ENCODE data around the gene NKX2-3.

NKX2-3 gene

DNA sequence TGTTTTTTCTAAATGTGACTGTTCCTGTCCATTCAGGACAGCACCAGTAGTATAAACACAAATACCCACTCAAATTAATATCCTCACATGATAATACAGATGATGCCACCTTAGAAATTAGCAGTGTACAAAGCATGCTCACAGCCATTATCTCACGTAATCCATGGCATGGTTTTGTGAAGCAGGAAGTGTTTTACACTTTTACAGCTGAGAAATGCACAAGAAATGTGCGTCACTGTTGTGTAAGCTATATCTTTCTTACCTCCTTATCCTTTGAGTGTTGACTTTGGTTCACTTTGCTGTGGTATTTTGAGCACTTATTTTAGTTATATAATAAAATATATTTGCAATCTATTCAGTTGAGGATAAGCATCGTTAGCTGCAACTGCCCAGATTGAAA lies 31.6 kb downstream of the NKX2-3 start:
- Histone ChIP-seq H3K27ac (no peak overlapping the region), H3K4me3 (no peak overlapping the region)

DNA sequence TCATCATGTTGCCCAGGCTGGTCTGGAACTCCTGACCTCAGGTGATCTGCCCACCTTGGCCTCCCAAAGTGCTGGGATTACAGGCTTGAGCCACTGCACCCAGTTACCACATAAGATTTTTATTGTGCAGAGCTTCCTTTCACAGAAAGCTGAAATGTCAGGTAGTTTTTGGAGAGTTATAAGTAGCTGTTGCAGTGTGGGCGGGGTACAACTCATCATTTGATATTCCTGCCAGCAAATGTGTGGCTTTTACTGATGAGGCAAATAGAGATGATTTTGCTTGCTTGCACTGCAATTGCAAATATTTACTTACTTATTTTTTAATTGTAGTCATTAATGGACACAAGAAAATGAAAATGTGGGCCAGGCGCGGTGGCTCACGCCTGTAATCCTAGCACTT lies 32.4 kb downstream of the NKX2-3 start:
- Histone ChIP-seq H3K4me3 (no peak overlapping the region), H3K27ac (no peak overlapping the region)

DNA sequence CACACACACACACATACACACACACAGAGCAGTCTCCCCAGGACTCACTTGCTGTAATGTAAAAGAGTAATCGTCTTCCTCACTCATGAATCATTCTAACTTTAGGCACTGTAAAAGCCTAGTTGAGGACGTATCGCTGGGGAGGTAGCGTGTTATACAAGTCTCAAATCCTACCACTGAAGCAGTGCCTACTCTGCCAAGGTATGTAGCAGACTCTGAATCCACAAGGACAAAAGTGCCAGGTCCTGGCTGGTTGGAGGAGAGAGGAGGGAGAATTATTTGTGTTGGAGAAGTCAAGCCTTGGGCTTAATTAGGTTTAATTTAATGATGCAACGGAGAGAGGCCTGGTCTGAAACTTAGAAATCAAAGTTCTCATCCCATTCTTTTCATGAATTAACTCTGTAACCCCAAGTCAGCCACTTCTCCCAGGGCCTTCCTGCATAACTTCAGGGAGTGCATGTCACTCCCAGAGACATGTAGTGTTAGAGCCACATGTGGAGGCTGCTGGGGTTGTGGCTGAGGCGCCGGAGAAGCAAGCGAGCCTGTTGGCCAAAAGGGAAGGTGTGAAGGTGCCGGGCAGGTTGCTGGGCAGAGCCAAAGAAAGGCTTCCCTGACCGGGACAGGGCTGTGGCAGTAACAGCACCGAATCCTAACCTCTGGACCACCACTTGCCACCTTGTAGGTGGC lies 36.7 kb downstream of the NKX2-3 start:
- H3K4me3 ChIP-seq: no peak overlapping the region
- no peak overlapping the region for H3K27ac ChIP-seq

DNA sequence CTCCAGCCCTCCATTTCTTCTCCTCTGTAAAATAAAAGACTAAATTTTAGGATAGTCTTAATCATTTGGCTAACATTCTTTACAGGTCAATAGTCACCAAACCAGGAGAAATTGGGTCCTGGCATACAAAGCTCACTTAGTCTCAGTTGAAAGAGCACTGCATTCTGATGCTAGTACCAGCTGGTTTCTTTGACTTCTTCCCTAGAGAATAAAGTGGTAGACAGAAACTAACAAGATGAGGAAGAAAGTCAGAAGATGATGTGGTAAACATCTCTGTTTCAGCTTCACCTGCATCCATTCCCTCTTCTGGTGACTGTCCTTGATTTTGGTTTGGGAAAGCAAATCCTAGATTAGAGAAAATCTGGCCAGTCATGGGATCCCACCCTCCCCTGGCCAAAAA lies 37.2 kb downstream of the NKX2-3 start:
- H3K4me3 ChIP-seq: no peak overlapping the region

DNA sequence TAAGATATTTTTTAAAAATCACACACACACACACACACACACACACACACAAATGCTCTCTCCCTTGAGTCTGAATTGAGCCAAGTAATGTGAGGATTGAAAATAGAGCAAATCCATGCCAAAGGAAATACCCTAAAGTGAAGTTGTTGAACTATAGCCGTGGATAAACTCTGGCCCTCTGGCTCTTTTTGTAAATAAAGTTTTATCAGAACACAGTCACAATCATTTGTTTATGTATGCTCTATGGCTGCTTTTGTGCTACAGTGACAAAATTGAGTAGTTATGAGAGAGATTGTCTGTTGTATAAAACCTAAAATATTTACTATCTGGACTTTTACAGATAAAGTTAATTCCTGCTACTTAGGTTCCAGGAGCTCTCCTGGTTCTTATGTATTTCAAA lies 39.1 kb downstream of the NKX2-3 start:
- Histone ChIP-seq H3K27ac (no peak overlapping the region), H3K4me3 (no peak overlapping the region)

More for the DNA sequence above, 37.2 kb downstream of the NKX2-3 start:
- no peak overlapping the region for H3K27ac ChIP-seq

DNA sequence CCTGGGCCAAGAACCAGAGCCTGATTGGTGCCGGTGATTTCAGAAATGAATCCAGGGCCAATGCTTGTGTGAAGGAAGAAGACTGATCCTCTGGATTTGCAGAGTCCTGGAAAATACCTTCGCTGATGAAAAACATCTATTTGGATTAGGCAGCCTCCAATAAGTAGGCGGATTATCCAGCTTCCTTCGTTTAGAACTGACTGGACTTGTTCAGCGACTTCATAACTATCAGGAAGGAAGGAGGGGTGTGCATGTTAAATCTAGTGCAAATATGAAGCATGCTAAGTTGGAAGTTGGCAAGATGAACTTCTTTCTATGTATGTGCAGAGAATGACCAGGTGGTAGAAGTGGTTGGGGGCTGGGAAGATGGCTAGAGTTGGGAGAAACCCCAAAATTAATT lies 41.0 kb downstream of the NKX2-3 start:
- Histone ChIP-seq H3K4me3 (no peak overlapping the region), H3K27ac (no peak overlapping the region)

DNA sequence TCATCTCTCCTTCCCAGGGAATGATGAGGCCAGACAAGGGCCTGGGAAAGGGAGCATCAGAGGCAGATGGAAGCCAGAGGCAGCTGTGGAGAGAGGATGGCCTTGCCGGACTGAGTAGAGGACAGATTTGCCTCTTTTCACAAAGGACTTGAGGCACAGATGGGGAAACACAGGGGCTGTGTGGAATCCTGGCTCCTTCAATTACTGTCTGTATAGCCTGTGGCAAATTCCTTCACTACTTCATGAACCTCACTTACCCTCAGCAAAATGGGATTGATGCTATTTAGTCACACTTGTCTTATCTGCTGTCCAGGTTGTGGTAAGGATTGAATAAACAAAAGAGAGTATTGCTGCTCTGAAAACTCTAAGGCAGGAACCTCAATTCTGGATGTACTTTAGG lies 47.2 kb downstream of the NKX2-3 start:
- H3K4me3 ChIP-seq: no peak overlapping the region
- no peak overlapping the region for H3K27ac ChIP-seq

DNA sequence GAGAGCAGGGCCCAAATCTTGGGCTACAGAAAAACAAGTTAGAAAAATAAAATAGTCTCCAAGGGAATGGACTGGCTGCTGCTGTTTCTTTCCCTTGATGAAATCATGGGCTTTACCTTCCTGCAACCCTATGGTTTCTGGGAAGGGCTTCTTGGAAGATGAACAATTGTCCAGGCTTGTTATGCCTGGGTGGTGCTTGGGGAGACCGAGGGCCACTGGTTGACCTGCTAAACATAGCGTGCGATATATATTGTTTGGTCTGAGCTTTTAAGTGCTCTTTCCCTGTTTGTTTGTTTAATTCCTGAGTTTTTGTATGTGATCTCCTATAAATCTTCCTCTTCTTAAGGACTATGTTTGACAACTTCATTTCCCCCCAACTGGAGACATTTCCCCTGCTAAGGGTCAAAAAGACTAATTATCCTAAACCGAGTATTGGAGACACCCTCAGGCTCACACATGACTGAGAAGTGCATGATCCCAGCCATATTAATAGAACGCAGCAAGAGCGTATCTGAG lies 49.6 kb downstream of the NKX2-3 start:
- no peak overlapping the region for H3K4me3 ChIP-seq
- H3K27ac ChIP-seq: peak overlapping the region in 1 of 21 experiments; percentile 77

DNA sequence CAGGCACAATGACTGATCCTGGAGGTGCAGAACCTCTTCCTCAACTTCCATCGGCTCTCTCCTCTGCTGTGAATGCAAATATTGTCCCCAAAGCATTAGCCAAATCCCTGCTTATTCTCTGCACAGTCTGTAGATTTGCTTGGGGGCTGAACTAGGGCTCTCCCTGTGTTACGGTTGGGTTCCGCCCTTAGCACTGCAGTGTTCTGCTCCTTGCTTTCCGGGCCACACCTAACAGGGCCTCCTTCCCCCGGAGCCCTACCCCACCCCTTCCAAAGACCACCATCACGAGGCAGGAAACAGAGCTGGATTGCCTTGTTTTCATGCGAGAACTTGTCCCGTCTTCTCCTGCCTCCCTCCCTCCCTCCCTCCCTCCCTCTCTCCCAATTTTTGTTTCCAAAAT lies 50.9 kb downstream of the NKX2-3 start:
- Histone ChIP-seq H3K4me3 (no peak overlapping the region), H3K27ac (peak overlapping the region in 1 of 21 experiments; percentile 77)

Data from skin epidermis (tissue), 12 donors.